Endothelial cell of umbilical vein (primary cell): ENCODE measurements around the gene MAML2.

Experiments
- CTCF ChIP-seq, 2 donors: IDR thresholded peaks; 1 replicate in 1 of 2; 2 replicates in 1 of 2; pipeline ENCODE4 v1.5.1; 2011; ENCODE audit warnings: low read length in 2 of 2, mild to moderate bottlenecking in 2 of 2, moderate library complexity in 2 of 2, control low read depth in 1 of 2, inconsistent platforms in 1 of 2, low read depth in 1 of 2; ENCODE audit not compliant: insufficient read depth in 1 of 2; ENCODE audit errors: extremely low read depth in 1 of 2
- EZH2 ChIP-seq: IDR thresholded peaks from 2 replicates; pipeline ENCODE4 v1.6.1; 2012; ENCODE audit warnings: borderline replicate concordance, low read depth, mild to moderate bottlenecking, moderate library complexity, low read length, inconsistent platforms; ENCODE audit not compliant: severe bottlenecking
- POLR2A ChIP-seq: IDR thresholded peaks from 2 replicates; pipeline ENCODE4 v1.6.1; 2012; ENCODE audit warnings: low read depth, mild to moderate bottlenecking, control low read depth, low read length

GRCh38 chr11:96265220-96265737 is 77.7 kb downstream of the MAML2 start:
- TF ChIP-seq CTCF (IDR thresholded peaks at IDR 0.05; ENCODE audit: extremely low read depth in 1 of 2, insufficient read depth in 1 of 2, low read depth in 1 of 2, low read length in 2 of 2) (no peak), EZH2 (no peak), POLR2A (no peak)
